PC-3 (cell line): ENCODE data around the gene STK11IP.

Source experiments
- CTCF ChIP-seq: fragments of 300-600 bp; sonication (generic); conservative IDR thresholded peaks from 2 replicates; pipeline ENCODE4 v1.5.1; 2017; ENCODE audit warnings: antibody characterized with exemption, low read depth, mild to moderate bottlenecking, low read length
- EZH2 ChIP-seq: fragments of 300-600 bp; sonication (generic); IDR thresholded peaks from one replicate; pipeline ENCODE4 v1.6.1; 2017; ENCODE audit warnings: antibody characterized with exemption, mild to moderate bottlenecking, low read length; ENCODE audit not compliant: unreplicated experiment
- EZH2phosphoT487 ChIP-seq: fragments of 300-600 bp; sonication (generic); IDR thresholded peaks from 2 replicates; pipeline ENCODE4 v1.6.1; 2018; ENCODE audit warnings: mild to moderate bottlenecking, antibody characterized with exemption, low read length, borderline replicate concordance

- TF ChIP-seq CTCF, result no peak
- TF ChIP-seq EZH2, result no peak
- no peak for TF ChIP-seq EZH2phosphoT487
Measured at GRCh38 chr2:219638948-219639755, 41.5 kb downstream of the STK11IP start.
